WTC11 (cell line): ENCODE results near the gene EXOC1L. TPM values are rescaled to one million over a fixed set of nuclear protein-coding genes. Genes with fewer than 3 reads are reported as not detected.

Experiments
- ATAC-seq: fragments of 200-7000 bp; cut with Tn5 transposase; 2 replicates; pipeline ENCODE4 v1.10.0; 2021; ENCODE audit warnings: mild to moderate bottlenecking, moderate library complexity
- CTCF ChIA-PET: fragments of 300-600 bp; sonication (Branson Sonifier 250); formaldehyde crosslinking; loops from one replicate; lab custom pipeline; 2021; ENCODE audit warnings: antibody characterized with exemption; lab: Charles Lee
- POLR2A ChIA-PET: fragments of 350-600 bp; sonication (Branson Sonifier 250); formaldehyde crosslinking; loops from one replicate; lab custom pipeline; 2021; ENCODE audit warnings: antibody characterized with exemption; lab: Charles Lee
- DNase-seq: peaks from one replicate; pipeline ENCODE4 v3.0.0; 2021; ENCODE audit warnings: low spot score
- H3K27ac Mint-ChIP-seq: 2 replicates; pipeline ENCODE4 v1.8.0; 2021; ENCODE audit warnings: mixed read lengths
- H3K27me3 Mint-ChIP-seq: 2 replicates; pipeline ENCODE4 v1.8.0; 2021; ENCODE audit warnings: low read depth, mild to moderate bottlenecking, moderate library complexity, mixed read lengths
- H3K36me3 Mint-ChIP-seq: 2 replicates; pipeline ENCODE4 v1.8.0; 2021; ENCODE audit warnings: mixed read lengths
- H3K4me1 Mint-ChIP-seq: 2 replicates; pipeline ENCODE4 v1.8.0; 2022; ENCODE audit warnings: mixed read lengths
- H3K4me3 Mint-ChIP-seq: 2 replicates; pipeline ENCODE4 v1.8.0; 2021; ENCODE audit warnings: mild to moderate bottlenecking, moderate library complexity, mixed read lengths
- H3K9me3 Mint-ChIP-seq: 2 replicates; pipeline ENCODE4 v1.8.0; 2021; ENCODE audit warnings: mixed read lengths
- EMX1 ChIP-seq: fragments of 250-450 bp; sonication (Bioruptor Pico); IDR thresholded peaks from 2 replicates; pipeline ENCODE4 v1.8.0; 2021; ENCODE audit warnings: mild to moderate bottlenecking
- ESRRA ChIP-seq: sonication (generic); formaldehyde crosslinking; IDR thresholded peaks from 2 replicates; pipeline ENCODE4 v1.8.1; 2022; ENCODE audit warnings: mild to moderate bottlenecking, missing genetic modification reagents, borderline replicate concordance
- FOXK1 ChIP-seq: sonication (generic); formaldehyde crosslinking; IDR thresholded peaks from 2 replicates; pipeline ENCODE4 v1.8.0; 2022; ENCODE audit warnings: mild to moderate bottlenecking, moderate library complexity, missing genetic modification reagents
- GTF2I ChIP-seq: fragments of 250-450 bp; sonication (Bioruptor Pico); conservative IDR thresholded peaks from 2 replicates; pipeline ENCODE4 v1.4.0; 2021; ENCODE audit warnings: mild to moderate bottlenecking
- JAZF1 ChIP-seq: fragments of 250-450 bp; sonication (Bioruptor Pico); IDR thresholded peaks from 2 replicates; pipeline ENCODE4 v1.9.0; 2021; ENCODE audit warnings: moderate library complexity, mild to moderate bottlenecking, inconsistent platforms
- MXD4 ChIP-seq: fragments of 250-450 bp; sonication (Bioruptor Pico); IDR thresholded peaks from 2 replicates; pipeline ENCODE4 v1.8.0; 2021; ENCODE audit warnings: mild to moderate bottlenecking, moderate library complexity, borderline replicate concordance
- NFATC4 ChIP-seq: fragments of 250-450 bp; sonication (Bioruptor Pico); IDR thresholded peaks from 2 replicates; pipeline ENCODE4 v1.9.0; 2021; ENCODE audit warnings: mild to moderate bottlenecking
- NFE2L1 ChIP-seq: sonication (generic); formaldehyde crosslinking; IDR thresholded peaks from 2 replicates; pipeline ENCODE4 v1.8.1; 2023; ENCODE audit warnings: missing genetic modification reagents
- NFYB ChIP-seq: sonication (generic); formaldehyde crosslinking; conservative IDR thresholded peaks from 2 replicates; pipeline ENCODE4 v1.8.0; 2022; ENCODE audit warnings: low read depth, missing genetic modification reagents
- NR1H2 ChIP-seq: sonication (generic); formaldehyde crosslinking; IDR thresholded peaks from 2 replicates; pipeline ENCODE4 v1.9.0; 2021; ENCODE audit warnings: mild to moderate bottlenecking, moderate library complexity, missing genetic modification reagents
- RELA ChIP-seq: sonication (generic); formaldehyde crosslinking; IDR thresholded peaks from 2 replicates; pipeline ENCODE4 v1.8.1; 2022; ENCODE audit warnings: missing genetic modification reagents, mild to moderate bottlenecking, borderline replicate concordance
- SOX15 ChIP-seq: fragments of 250-450 bp; sonication (Bioruptor Pico); IDR thresholded peaks from 2 replicates; pipeline ENCODE4 v1.9.0; 2021; ENCODE audit warnings: mild to moderate bottlenecking
- TEAD1 ChIP-seq: sonication (generic); formaldehyde crosslinking; IDR thresholded peaks from 2 replicates; pipeline ENCODE4 v1.8.0; 2022; ENCODE audit warnings: mild to moderate bottlenecking, missing genetic modification reagents
- ZNF232 ChIP-seq: sonication (generic); formaldehyde crosslinking; IDR thresholded peaks from 2 replicates; pipeline ENCODE4 v1.8.0; 2022; ENCODE audit warnings: mild to moderate bottlenecking, missing genetic modification reagents
- ZNF416 ChIP-seq: fragments of 250-450 bp; sonication (Bioruptor Pico); IDR thresholded peaks from 2 replicates; pipeline ENCODE4 v1.9.0; 2021; ENCODE audit warnings: mild to moderate bottlenecking, inconsistent platforms
- total RNA-seq: library from RNA; stranded (reverse); gene quantifications from 3 replicates; pipeline ENCODE4 v1.2.3, GENCODE V29; 2021
- TF ChIP-seq, protein P1 (sequence below): sonication (generic); formaldehyde crosslinking; IDR thresholded peaks from 2 replicates; pipeline ENCODE4 v1.8.1; 2022; ENCODE audit warnings: low read depth, mild to moderate bottlenecking, moderate library complexity, missing genetic modification reagents, borderline replicate concordance
- TF ChIP-seq, protein P2 (sequence below): sonication (generic); formaldehyde crosslinking; IDR thresholded peaks from 2 replicates; pipeline ENCODE4 v1.8.1; 2022; ENCODE audit warnings: low read depth, missing genetic modification reagents, borderline replicate concordance
- TF ChIP-seq, protein P3 (sequence below): fragments of 250-450 bp; sonication (Bioruptor Pico); IDR thresholded peaks from 2 replicates; pipeline ENCODE4 v2.1.2; 2022; ENCODE audit warnings: mild to moderate bottlenecking, moderate library complexity
- TF ChIP-seq, protein P4 (sequence below): fragments of 200-600 bp; IDR thresholded peaks from 2 replicates; pipeline ENCODE4 v1.8.0; 2022; ENCODE audit warnings: antibody characterized with exemption
- TF ChIP-seq, protein P5 (sequence below): fragments of 250-450 bp; sonication (Bioruptor Pico); IDR thresholded peaks from 2 replicates; pipeline ENCODE4 v1.9.0; 2021; ENCODE audit warnings: mild to moderate bottlenecking
- TF ChIP-seq, protein P6 (sequence below): sonication (generic); formaldehyde crosslinking; IDR thresholded peaks from 2 replicates; pipeline ENCODE4 v1.8.0; 2022; ENCODE audit warnings: mild to moderate bottlenecking, missing genetic modification reagents
- TF ChIP-seq, protein P7 (sequence below): sonication (generic); formaldehyde crosslinking; IDR thresholded peaks from 2 replicates; pipeline ENCODE4 v1.8.0; 2022; ENCODE audit warnings: mild to moderate bottlenecking, missing genetic modification reagents
- TF ChIP-seq, protein P8 (sequence below): sonication (generic); formaldehyde crosslinking; IDR thresholded peaks from 2 replicates; pipeline ENCODE4 v1.8.0; 2022; ENCODE audit warnings: mild to moderate bottlenecking, missing genetic modification reagents

EXOC1L gene
- total RNA-seq, 1 experiment from 2014 or later: not detected

DNA sequence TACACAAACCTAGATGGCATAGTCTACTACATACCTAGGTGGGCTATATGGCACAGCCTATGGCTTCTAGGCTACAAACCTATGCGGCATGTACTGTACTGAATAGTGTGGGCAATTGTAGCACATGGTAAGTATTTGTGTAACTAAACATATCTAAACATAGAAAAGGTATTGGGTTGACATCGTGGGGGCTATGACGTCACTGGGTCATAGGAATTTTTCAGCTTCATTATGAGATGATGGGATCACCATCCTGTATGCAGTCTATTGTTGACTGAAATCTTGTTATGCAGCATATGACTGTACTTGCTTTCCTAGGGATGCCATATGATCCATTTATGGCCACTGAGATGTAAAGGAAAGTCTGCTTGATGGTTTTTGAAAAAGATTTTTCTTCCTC is 1.9 kb upstream of the EXOC1L start (continued):
- TF ChIP-seq, protein P1, sequence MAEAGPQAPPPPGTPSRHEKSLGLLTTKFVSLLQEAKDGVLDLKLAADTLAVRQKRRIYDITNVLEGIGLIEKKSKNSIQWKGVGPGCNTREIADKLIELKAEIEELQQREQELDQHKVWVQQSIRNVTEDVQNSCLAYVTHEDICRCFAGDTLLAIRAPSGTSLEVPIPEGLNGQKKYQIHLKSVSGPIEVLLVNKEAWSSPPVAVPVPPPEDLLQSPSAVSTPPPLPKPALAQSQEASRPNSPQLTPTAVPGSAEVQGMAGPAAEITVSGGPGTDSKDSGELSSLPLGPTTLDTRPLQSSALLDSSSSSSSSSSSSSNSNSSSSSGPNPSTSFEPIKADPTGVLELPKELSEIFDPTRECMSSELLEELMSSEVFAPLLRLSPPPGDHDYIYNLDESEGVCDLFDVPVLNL (CRISPR knock-in tag): no peak
- TF ChIP-seq MXD4 (CRISPR knock-in tag) (no peak), NR1H2 (CRISPR knock-in tag) (no peak), ZNF416 (CRISPR knock-in tag) (no peak), ESRRA (no peak)
- TF ChIP-seq, protein P2, sequence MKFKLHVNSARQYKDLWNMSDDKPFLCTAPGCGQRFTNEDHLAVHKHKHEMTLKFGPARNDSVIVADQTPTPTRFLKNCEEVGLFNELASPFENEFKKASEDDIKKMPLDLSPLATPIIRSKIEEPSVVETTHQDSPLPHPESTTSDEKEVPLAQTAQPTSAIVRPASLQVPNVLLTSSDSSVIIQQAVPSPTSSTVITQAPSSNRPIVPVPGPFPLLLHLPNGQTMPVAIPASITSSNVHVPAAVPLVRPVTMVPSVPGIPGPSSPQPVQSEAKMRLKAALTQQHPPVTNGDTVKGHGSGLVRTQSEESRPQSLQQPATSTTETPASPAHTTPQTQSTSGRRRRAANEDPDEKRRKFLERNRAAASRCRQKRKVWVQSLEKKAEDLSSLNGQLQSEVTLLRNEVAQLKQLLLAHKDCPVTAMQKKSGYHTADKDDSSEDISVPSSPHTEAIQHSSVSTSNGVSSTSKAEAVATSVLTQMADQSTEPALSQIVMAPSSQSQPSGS (CRISPR knock-in tag): no peak
- TF ChIP-seq, protein P3, sequence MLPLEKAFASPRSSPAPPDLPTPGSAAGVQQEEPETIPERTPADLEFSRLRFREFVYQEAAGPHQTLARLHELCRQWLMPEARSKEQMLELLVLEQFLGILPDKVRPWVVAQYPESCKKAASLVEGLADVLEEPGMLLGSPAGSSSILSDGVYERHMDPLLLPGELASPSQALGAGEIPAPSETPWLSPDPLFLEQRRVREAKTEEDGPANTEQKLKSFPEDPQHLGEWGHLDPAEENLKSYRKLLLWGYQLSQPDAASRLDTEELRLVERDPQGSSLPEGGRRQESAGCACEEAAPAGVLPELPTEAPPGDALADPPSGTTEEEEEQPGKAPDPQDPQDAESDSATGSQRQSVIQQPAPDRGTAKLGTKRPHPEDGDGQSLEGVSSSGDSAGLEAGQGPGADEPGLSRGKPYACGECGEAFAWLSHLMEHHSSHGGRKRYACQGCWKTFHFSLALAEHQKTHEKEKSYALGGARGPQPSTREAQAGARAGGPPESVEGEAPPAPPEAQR (CRISPR knock-in tag): no peak

DNA sequence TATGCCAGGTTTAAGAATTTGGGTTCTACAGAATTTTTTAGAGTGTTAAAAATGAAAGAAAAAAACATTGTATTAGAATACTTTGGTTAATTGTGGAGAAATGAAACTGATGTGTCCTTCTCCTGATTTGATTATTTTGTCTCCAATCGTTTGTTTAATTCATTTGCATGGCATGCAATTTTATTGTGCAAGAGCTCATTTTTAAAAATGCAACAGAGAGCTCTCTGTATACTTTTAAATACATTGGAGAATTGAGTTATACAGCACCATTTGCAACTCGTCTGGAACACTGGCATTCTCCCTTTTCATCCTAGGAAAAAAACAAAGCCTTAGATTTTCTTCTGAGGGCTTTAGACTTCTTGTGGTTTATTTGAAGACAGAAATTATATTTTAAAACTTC is 689 bp downstream of the EXOC1L start:
- ChIA-PET CTCF (interaction anchor here (0.9 to 1.7 kb wide), 4 partner anchors 29 to 274 kb away, joined by 3 to 7 read pairs (median 4); partner anchors contain the start of gene CLOCK), POLR2A (interaction anchor here (0.8 kb wide), 2 partner anchors 183 to 425 kb away, joined by 3 read pairs; partner anchors contain the start of gene TMEM165)
- no peaks in the 10 kb centered on the region for H3K27me3 Mint-ChIP-seq
- ATAC-seq: no peak
- peaks cover 4% of the 10 kb centered on the region; the same call in 1 of the 2 replicates for H3K9me3 Mint-ChIP-seq
- no peaks in the 10 kb centered on the region for H3K36me3 Mint-ChIP-seq
- H3K4me1 Mint-ChIP-seq: peaks cover 12% of the 10 kb centered on the region
- H3K27ac Mint-ChIP-seq: no peak overlapping the region
- no peak for TF ChIP-seq TEAD1
- TF ChIP-seq, protein P4, sequence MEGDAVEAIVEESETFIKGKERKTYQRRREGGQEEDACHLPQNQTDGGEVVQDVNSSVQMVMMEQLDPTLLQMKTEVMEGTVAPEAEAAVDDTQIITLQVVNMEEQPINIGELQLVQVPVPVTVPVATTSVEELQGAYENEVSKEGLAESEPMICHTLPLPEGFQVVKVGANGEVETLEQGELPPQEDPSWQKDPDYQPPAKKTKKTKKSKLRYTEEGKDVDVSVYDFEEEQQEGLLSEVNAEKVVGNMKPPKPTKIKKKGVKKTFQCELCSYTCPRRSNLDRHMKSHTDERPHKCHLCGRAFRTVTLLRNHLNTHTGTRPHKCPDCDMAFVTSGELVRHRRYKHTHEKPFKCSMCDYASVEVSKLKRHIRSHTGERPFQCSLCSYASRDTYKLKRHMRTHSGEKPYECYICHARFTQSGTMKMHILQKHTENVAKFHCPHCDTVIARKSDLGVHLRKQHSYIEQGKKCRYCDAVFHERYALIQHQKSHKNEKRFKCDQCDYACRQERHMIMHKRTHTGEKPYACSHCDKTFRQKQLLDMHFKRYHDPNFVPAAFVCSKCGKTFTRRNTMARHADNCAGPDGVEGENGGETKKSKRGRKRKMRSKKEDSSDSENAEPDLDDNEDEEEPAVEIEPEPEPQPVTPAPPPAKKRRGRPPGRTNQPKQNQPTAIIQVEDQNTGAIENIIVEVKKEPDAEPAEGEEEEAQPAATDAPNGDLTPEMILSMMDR: no peak
- TF ChIP-seq JAZF1 (CRISPR knock-in tag): no peak
- no peak for TF ChIP-seq FOXK1 (CRISPR knock-in tag)
- no peak for TF ChIP-seq NFYB (CRISPR knock-in tag)
- TF ChIP-seq, protein P5, sequence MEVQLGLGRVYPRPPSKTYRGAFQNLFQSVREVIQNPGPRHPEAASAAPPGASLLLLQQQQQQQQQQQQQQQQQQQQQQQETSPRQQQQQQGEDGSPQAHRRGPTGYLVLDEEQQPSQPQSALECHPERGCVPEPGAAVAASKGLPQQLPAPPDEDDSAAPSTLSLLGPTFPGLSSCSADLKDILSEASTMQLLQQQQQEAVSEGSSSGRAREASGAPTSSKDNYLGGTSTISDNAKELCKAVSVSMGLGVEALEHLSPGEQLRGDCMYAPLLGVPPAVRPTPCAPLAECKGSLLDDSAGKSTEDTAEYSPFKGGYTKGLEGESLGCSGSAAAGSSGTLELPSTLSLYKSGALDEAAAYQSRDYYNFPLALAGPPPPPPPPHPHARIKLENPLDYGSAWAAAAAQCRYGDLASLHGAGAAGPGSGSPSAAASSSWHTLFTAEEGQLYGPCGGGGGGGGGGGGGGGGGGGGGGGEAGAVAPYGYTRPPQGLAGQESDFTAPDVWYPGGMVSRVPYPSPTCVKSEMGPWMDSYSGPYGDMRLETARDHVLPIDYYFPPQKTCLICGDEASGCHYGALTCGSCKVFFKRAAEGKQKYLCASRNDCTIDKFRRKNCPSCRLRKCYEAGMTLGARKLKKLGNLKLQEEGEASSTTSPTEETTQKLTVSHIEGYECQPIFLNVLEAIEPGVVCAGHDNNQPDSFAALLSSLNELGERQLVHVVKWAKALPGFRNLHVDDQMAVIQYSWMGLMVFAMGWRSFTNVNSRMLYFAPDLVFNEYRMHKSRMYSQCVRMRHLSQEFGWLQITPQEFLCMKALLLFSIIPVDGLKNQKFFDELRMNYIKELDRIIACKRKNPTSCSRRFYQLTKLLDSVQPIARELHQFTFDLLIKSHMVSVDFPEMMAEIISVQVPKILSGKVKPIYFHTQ: no peak
- TF ChIP-seq, protein P6, sequence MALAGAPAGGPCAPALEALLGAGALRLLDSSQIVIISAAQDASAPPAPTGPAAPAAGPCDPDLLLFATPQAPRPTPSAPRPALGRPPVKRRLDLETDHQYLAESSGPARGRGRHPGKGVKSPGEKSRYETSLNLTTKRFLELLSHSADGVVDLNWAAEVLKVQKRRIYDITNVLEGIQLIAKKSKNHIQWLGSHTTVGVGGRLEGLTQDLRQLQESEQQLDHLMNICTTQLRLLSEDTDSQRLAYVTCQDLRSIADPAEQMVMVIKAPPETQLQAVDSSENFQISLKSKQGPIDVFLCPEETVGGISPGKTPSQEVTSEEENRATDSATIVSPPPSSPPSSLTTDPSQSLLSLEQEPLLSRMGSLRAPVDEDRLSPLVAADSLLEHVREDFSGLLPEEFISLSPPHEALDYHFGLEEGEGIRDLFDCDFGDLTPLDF (CRISPR knock-in tag): no peak
- TF ChIP-seq, protein P7, sequence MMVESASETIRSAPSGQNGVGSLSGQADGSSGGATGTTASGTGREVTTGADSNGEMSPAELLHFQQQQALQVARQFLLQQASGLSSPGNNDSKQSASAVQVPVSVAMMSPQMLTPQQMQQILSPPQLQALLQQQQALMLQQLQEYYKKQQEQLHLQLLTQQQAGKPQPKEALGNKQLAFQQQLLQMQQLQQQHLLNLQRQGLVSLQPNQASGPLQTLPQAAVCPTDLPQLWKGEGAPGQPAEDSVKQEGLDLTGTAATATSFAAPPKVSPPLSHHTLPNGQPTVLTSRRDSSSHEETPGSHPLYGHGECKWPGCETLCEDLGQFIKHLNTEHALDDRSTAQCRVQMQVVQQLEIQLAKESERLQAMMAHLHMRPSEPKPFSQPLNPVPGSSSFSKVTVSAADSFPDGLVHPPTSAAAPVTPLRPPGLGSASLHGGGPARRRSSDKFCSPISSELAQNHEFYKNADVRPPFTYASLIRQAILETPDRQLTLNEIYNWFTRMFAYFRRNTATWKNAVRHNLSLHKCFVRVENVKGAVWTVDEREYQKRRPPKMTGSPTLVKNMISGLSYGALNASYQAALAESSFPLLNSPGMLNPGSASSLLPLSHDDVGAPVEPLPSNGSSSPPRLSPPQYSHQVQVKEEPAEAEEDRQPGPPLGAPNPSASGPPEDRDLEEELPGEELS (CRISPR knock-in tag): no peak
- TF ChIP-seq SOX15 (CRISPR knock-in tag): no peak
- TF ChIP-seq RELA (CRISPR knock-in tag): no peak
- no peak for TF ChIP-seq EMX1 (CRISPR knock-in tag)
- TF ChIP-seq, protein P8, sequence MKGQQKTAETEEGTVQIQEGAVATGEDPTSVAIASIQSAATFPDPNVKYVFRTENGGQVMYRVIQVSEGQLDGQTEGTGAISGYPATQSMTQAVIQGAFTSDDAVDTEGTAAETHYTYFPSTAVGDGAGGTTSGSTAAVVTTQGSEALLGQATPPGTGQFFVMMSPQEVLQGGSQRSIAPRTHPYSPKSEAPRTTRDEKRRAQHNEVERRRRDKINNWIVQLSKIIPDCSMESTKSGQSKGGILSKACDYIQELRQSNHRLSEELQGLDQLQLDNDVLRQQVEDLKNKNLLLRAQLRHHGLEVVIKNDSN (CRISPR knock-in tag): no peak
- TF ChIP-seq NFATC4: no peak
- no peak for TF ChIP-seq ZNF232 (CRISPR knock-in tag)
- TF ChIP-seq GTF2I: no peak
- TF ChIP-seq NR1H2 (CRISPR knock-in tag): no peak
- TF ChIP-seq NFE2L1 (CRISPR knock-in tag): no peak
- no peak for DNase-seq
- no peak overlapping the region; the same call in 1 of the 2 replicates for H3K4me3 Mint-ChIP-seq
